IMR-90 (cell line): ENCODE results near the gene MYH11.

Experiments used
- CEBPB ChIP-seq: IDR thresholded peaks from 2 replicates; pipeline ENCODE4 v1.6.1; 2012; ENCODE audit warnings: low read depth, low read length, improper control_type of control experiment
- CTCF ChIP-seq: conservative IDR thresholded peaks from 2 replicates; pipeline ENCODE4 v1.5.1; 2012; ENCODE audit warnings: mild to moderate bottlenecking, low read depth, low read length, improper control_type of control experiment
- MAFK ChIP-seq: IDR thresholded peaks from 2 replicates; pipeline ENCODE4 v1.6.1; 2012; ENCODE audit warnings: low read depth, low read length, improper control_type of control experiment
- MXI1 ChIP-seq: IDR thresholded peaks from 2 replicates; pipeline ENCODE4 v1.6.1; 2012; ENCODE audit warnings: low read depth, mild to moderate bottlenecking, low read length, moderate library complexity, borderline replicate concordance
- POLR2A ChIP-seq: IDR thresholded peaks from 2 replicates; pipeline ENCODE4 v1.6.1; 2012; ENCODE audit warnings: mild to moderate bottlenecking, low read depth, low read length
- RCOR1 ChIP-seq: IDR thresholded peaks from 2 replicates; pipeline ENCODE4 v1.6.1; 2012; ENCODE audit warnings: mild to moderate bottlenecking, low read length, improper control_type of control experiment; ENCODE audit not compliant: insufficient replicate concordance
- RFX5 ChIP-seq: IDR thresholded peaks from 2 replicates; pipeline ENCODE4 v1.8.0; 2012; ENCODE audit warnings: low read depth, mild to moderate bottlenecking, low read length, moderate library complexity
- USF2 ChIP-seq: fragments of 150-350 bp; IDR thresholded peaks from 2 replicates; pipeline ENCODE4 v1.6.1; 2017; ENCODE audit warnings: mild to moderate bottlenecking, antibody characterized with exemption, low read length, low read depth

GRCh38 chr16:15752717-15753488 lies 103.9 kb downstream of the MYH11 start:
- no peak for TF ChIP-seq CTCF
- TF ChIP-seq USF2 = no peak
- TF ChIP-seq CEBPB = peak; percentile 29; the same call in 1 of the 2 replicates
- no peak for TF ChIP-seq MXI1
- no peak for TF ChIP-seq MAFK
- no peak for TF ChIP-seq RCOR1
- TF ChIP-seq POLR2A = no peak
- TF ChIP-seq RFX5 = no peak
